Activated gamma-delta T cell treated with Interleukin-2 at 50 U/mL for 16 hours (primary cell): Measurements from ENCODE around the gene SLC29A3.
A peak's percentile ranks its signal among the peaks of the same experiment; 100 is the strongest.

Source experiments
- DNase-seq: peaks from one replicate; pipeline ENCODE4 v3.0.0-alpha.2; 2020

Gene SLC29A3

GRCh38 chr10:71301371-71301916 lies 17.6 kb upstream of the SLC29A3 start:
- DNase-seq = no peak

GRCh38 chr10:71302451-71302850 lies 16.6 kb upstream of the SLC29A3 start:
- DNase-seq = no peak

DNA sequence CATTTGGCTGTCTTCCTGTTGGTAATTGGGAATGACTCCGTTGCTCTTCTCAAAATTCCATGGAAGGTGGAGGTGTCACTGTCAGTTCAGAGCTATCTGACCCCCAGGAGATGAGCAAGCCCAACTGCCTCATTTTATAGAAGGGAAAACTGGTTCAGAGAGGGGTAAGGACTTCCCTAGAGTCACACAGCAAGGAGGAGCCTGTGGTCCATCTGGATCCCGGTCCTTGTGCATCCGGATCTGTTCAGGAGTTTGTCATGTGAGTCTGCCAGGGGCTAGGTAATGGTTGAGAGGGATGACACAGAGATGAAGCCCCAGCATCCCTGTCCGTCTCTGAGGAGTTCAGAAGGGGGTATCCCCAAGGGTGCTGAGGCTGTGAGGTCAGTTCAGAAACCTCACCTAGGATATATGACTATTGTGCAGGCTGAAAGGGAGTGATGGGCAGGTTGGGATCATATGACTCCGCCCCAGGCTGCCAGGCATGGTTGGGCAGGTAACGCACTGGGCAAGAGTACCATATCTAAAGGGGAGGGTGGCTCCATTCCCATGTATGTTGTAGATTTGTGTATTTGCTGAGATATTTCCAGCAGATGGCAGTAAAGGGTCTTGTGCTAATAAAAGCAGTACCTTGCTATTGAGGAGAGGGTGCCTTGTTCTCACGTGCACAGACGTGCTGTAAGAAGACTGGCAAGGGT lies 16.0 kb upstream of the SLC29A3 start:
- DNase-seq = no peak

DNA sequence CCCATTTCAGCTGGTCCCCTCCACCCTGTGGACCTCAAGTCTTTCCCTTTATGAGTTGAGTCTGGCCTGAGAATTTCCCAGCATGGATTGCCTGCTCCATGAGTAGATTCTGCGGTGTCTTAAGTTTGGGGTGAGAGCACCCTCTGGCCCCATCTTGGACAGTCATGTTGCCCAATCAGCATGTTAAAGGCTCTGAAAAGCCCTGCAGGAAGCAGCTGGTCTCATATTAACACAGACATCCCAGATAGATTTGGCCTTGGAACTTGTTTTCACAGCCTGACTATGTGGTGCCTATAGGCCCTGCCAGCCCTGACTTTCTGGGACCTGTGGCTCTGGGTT lies 15.5 kb upstream of the SLC29A3 start:
- DNase-seq = no peak

DNA sequence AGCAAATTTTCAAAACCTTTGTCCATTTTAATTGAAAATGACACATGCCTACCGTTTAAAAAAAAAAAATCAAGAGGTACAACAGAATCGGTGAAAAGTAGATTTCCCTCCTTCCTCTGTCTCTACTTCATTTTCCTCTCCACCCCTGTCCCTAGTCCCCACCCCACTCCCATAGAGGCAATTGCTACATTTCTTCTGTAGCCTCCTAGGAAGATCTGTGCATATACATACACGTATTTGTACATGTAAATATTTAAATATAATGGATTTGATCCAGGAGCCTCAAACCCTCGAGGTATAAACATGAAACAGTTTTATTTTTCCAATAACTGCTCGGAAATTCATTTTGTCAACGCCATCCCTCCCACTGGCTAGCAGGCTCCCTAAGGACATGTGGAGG lies 14.1 kb upstream of the SLC29A3 start:
- no peak for DNase-seq

- no peak for DNase-seq
These were observed 12.1 kb upstream of the SLC29A3 start for GRCh38 chr10:71306979-71307378.

DNA sequence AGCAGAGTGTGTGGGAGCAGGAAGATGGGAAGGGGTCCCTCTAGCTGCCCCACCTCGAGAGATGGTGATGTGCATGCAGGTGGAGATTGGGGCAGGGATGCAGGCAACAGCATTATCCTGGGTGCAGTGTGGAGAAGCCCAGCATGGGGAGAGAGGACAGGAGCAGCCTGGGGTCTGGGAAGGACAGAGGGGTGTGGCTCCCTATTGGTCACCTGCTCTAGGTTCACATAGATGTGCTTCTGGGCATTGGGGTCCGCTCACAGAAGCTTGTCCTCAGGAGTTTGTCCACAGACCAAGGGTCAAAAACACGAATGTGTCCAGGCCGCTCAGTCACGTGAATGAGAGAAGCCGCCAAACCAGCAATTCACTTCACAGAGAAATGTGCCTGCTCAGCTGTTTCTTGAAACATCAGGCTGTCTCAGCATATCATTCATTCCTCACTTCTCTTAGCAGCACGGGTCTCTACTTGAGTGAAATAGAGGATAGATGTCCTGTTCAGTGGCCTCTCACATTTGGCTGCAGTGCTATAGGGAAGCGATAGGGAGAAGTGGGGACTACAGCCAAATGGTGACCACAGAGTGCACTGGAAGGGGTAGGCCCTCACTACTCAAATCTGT lies 11.5 kb upstream of the SLC29A3 start:
- no peak for DNase-seq

- DNase-seq = no peak
These were observed 10.8 kb upstream of the SLC29A3 start for GRCh38 chr10:71308244-71308643.

DNA sequence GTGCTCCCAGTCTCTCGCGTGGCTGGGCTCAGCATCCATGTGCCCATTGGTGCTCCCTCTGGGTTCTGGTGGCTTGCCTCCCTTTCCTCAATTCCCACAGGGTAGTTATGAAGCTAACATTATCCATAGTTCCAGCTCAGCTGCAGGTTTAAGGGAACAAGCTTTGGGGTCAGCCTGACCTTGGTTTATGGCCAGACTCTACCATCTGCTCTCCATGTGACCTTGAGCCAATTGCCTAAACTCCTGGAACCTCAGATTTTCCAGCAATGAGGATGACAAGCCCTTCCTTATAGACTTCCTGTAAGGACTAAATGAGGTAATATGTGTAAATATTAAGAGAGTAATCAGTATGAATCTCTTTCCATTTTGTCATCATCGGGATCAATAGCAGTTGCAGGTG lies 10.1 kb upstream of the SLC29A3 start:
- no peak for DNase-seq

DNA sequence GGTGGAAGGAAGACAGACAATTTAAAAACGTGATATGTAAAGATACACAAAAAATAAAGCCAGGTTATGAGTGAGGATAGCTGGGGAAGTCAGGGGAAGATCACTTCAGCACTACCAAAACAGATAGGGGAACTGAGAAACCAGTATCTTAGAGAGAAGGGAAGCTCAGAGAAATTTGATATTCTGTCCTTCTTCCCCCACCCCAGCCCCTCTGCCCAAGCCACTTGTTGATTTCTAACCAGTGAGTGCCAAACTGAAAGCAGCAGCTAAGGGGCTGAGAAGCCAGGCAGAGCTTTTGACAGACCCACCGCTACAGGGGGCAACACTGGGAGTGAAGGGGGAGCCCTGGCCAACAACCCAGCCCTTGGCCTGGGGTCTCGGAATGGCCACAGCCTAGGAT lies 9.1 kb upstream of the SLC29A3 start:
- DNase-seq = no peak

GRCh38 chr10:71312220-71312619 lies 6.8 kb upstream of the SLC29A3 start:
- no peak for DNase-seq

GRCh38 chr10:71312811-71313789 lies 6.0 kb upstream of the SLC29A3 start:
- no peak for DNase-seq

DNA sequence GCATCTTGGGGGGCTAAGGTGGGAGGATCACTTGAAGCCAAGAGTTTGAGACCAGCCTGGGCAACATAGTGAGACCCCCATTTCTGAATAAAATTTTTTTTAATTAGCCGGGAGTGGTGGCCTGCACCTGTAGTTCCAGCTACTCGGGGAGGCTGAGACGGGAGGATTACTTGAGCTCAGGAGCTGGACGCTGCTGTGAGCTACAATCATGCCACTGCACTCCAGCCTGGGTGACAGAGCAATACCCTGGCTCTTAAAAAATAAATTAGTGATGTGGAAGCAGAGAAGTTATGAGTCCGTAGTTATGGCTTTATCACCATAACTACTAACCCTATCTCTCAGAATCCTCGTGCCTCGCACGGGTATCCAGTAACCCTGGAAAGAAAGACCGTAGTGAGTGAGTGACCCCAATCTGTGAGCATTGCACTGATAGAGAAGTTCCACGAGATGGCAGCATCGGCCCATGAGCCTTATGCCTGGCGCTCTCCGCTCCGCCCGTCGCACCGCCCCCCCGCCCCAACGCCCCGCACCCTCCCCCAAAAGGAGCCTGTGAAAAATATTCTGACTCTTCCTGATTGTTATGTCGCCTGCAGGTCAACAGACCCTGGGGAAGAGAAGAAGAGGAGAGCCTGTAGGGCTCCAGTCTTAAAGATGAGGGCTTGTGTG lies 4.9 kb upstream of the SLC29A3 start:
- DNase-seq = peak; percentile 49

DNA sequence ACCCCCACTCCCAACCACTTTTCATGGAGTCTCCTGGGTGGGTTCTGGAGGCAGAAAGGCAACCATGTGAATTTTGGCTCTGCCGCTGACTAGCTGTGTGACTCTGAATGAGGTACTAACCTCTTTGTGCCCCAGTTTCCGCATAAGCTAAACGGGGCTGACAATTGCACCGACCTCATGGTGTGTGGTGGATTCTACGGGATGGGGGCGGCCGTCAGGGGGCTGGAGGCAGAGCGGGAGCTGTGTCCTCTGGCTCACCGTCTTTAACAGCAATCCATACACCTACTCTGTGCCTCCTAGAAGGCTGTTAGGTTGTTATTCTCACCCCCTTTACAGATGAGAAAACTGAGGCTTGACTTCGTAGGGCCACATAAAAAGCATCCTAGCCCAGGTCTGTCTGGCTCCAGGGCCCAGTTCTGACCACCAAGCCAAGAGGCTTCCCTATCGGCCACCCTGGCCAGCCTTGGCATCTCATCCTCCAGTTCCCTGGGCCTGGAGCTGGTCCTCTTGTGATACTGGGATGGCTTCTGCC lies 4.3 kb upstream of the SLC29A3 start:
- no peak for DNase-seq

DNA sequence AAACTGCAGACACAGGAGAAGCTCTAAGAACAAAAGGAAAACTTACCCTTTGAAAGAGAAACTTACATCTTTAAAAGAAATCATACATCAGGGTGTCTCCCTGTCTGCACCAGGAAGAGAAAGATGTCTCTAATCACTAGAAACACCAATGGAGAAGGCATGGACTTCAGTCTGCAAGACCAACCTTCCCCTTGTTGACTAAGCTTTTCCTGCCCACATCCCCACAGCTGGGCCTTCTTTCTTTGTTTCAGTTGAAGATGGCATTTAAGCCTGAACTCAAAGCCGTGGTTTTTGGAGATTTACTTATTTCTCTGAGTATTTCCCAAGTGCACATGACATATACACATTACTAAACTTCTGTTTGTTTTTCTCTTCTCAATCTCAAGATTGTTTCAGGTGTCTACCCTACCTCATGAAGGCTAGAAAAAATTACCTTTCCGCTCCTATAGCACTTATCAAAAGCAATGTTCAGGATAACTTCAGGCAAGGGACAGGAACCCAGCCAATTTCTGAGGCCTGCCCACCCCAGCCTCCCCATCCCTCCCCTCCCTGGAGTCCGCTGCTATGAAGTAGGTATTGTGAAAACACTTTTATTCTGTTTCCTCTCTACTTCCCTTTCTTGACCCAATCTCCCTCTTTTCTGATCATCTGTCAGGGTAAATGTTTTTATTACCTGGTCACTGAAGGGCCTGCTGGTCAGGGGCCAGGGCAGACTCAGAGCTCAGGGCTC lies 2.8 kb upstream of the SLC29A3 start:
- no peak for DNase-seq

DNA sequence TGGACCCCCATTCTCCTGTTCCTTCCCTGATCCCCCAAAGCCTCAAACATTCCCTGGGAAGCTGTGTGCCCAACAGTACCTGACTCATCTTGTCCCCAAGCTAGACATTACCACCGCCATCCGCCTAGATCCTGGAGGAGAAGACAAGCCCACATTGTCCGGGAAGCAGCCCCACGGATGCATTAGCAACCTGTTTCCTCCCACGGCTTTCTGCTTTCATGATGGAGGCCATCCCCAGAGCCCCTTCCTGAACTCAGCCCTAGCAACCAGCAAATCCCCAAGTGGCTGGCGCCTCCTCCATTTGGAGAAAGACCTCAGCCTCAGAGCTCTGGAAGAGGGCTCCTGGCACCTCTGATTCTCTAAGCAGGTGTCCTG lies 2.3 kb upstream of the SLC29A3 start:
- no peak for DNase-seq

DNA sequence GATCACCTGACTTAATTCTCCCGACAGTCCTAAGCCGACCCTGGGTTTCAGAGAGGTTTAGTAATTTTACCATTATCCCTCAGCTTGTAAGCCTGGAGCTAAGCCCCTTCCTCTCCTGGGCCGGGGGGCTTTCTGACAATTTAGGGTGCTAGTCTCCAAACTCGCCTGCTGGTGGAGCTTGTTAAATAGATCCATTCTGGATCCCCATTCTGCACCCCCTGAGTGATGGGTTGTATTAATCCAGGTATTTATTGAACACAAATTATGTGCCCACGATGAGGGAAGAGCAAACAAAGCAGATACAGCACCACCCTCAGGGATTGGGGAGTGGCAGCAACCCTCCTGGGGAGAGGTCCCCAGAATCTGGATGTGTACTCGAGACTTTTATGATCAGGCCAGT lies 1.3 kb upstream of the SLC29A3 start:
- DNase-seq = no peak

- DNase-seq = no peak
These were observed 837 bp downstream of the SLC29A3 start for GRCh38 chr10:71319800-71320392.

- DNase-seq = no peak
These were observed 1.5 kb downstream of the SLC29A3 start for GRCh38 chr10:71320592-71320991.

GRCh38 chr10:71321386-71321785 lies 2.3 kb downstream of the SLC29A3 start:
- DNase-seq = no peak

DNA sequence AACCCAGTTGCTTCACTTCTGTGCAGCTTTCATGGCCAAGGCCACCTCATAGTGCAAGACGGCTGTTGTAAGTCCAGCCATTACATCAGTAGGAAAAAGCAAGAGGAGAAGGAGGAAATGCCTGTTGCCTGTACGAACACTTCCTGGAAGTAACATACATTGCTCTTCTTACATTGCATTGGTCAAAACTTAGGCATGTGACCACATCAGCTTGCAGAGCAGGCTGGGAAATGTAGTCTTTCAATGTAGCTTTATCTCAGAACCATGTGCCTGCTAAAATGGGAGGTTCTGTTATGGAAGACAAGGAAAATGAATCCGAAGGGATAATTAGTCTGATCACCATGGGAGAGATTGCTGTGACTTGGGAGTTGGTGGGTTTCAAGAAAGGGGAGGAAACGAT lies 4.3 kb downstream of the SLC29A3 start:
- no peak for DNase-seq

DNA sequence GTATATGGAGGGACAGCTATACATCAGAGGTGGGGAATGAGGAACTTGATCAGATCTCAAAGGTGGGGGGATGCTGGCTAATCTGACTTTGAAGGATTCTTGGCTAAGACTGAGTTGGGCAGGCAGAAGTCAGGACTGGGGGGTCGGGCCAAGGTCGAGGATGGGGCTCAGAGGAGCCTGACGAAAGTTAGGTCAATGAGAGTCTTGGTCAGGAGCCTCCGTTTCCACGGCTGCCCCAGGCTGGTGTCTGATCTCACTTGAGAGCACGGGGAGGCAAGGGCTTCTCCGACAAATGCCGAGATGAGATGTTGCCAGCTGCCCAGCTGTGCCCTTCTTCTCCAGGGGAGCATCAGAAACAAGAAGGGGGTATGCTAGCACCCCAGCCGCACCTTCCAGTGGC lies 5.7 kb downstream of the SLC29A3 start:
- DNase-seq = no peak
